SK-N-SH (cell line): ENCODE results near the gene OTUB1.

Source experiments
- EP300 ChIP-seq, 2 experiments: IDR thresholded peaks; 2 replicates each; pipeline versions ENCODE4 v1.4.0 to v1.6.1; 2012; ENCODE audit warnings: borderline replicate concordance in 1 of 2, low read depth in 1 of 2, low read length in 1 of 2
- GABPA ChIP-seq: IDR thresholded peaks from 2 replicates; pipeline ENCODE4 v1.4.0; 2012; ENCODE audit warnings: low read depth, mild to moderate bottlenecking
- MEF2A ChIP-seq: IDR thresholded peaks from 2 replicates; pipeline ENCODE4 v1.4.0; 2012; ENCODE audit warnings: low read depth, borderline replicate concordance
- RCOR1 ChIP-seq: fragments of 150-350 bp; IDR thresholded peaks from 2 replicates; pipeline ENCODE4 v1.6.1; 2017; ENCODE audit warnings: antibody characterized with exemption, low read length
- TF ChIP-seq, protein P1 (sequence below): IDR thresholded peaks from 2 replicates; pipeline ENCODE4 v1.4.0; 2012; ENCODE audit warnings: low read depth
- TF ChIP-seq, protein P2 (sequence below): fragments of 200-600 bp; sonication (generic); IDR thresholded peaks from 2 replicates; pipeline ENCODE4 v1.6.1; 2017; ENCODE audit warnings: antibody characterized with exemption, mild to moderate bottlenecking, moderate library complexity
- TF ChIP-seq, protein P3 (sequence below): IDR thresholded peaks from 2 replicates; pipeline ENCODE4 v1.4.0; 2012; ENCODE audit warnings: low read depth, borderline replicate concordance
- TF ChIP-seq, protein P4 (sequence below): IDR thresholded peaks from 2 replicates; pipeline ENCODE4 v1.6.1; 2012; ENCODE audit warnings: mild to moderate bottlenecking, low read depth, low read length, moderate library complexity
- TF ChIP-seq, protein P5 (sequence below): fragments of 150-350 bp; IDR thresholded peaks from 2 replicates; pipeline ENCODE4 v1.6.1; 2016; ENCODE audit warnings: mild to moderate bottlenecking, low read depth, low read length

DNA sequence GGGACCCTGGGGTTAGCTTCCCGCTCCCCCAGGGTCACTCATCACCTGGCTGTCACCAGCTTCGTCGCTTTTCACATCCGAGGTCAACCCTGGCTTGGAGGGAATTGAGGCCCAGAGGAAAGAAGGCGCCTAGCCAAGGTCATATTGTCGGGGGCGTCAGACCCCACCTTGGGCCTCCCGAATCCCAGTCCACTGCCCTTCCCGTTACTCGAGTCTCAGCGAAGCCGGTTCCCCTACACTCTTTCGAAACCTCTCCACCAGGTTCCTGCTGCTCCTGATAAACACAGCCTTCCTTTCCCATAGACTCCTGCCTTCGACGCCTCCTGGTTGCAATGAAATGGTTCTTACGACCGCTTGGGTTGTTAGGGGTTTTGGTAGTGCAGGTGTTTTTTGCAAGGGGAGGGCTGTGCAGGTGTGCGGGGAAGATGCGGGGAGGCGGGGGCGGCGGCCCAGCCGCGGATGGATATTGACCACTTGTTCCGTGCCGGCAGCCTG is 46.8 kb upstream of the OTUB1 start:
- TF ChIP-seq, protein P1, sequence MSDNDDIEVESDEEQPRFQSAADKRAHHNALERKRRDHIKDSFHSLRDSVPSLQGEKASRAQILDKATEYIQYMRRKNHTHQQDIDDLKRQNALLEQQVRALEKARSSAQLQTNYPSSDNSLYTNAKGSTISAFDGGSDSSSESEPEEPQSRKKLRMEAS, result no peak
- TF ChIP-seq, protein P2, sequence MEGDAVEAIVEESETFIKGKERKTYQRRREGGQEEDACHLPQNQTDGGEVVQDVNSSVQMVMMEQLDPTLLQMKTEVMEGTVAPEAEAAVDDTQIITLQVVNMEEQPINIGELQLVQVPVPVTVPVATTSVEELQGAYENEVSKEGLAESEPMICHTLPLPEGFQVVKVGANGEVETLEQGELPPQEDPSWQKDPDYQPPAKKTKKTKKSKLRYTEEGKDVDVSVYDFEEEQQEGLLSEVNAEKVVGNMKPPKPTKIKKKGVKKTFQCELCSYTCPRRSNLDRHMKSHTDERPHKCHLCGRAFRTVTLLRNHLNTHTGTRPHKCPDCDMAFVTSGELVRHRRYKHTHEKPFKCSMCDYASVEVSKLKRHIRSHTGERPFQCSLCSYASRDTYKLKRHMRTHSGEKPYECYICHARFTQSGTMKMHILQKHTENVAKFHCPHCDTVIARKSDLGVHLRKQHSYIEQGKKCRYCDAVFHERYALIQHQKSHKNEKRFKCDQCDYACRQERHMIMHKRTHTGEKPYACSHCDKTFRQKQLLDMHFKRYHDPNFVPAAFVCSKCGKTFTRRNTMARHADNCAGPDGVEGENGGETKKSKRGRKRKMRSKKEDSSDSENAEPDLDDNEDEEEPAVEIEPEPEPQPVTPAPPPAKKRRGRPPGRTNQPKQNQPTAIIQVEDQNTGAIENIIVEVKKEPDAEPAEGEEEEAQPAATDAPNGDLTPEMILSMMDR, result no peak; the same call in 1 of the 2 replicates
- TF ChIP-seq MEF2A (no peak), EP300 (IDR thresholded peaks at IDR 0.05; ENCODE audit: borderline replicate concordance in 1 of 2, low read depth in 1 of 2, low read length in 1 of 2) (no peak), RCOR1 (no peak), GABPA (no peak)
- TF ChIP-seq, protein P3, sequence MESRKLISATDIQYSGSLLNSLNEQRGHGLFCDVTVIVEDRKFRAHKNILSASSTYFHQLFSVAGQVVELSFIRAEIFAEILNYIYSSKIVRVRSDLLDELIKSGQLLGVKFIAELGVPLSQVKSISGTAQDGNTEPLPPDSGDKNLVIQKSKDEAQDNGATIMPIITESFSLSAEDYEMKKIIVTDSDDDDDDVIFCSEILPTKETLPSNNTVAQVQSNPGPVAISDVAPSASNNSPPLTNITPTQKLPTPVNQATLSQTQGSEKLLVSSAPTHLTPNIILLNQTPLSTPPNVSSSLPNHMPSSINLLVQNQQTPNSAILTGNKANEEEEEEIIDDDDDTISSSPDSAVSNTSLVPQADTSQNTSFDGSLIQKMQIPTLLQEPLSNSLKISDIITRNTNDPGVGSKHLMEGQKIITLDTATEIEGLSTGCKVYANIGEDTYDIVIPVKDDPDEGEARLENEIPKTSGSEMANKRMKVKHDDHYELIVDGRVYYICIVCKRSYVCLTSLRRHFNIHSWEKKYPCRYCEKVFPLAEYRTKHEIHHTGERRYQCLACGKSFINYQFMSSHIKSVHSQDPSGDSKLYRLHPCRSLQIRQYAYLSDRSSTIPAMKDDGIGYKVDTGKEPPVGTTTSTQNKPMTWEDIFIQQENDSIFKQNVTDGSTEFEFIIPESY, result no peak
- TF ChIP-seq, protein P4, sequence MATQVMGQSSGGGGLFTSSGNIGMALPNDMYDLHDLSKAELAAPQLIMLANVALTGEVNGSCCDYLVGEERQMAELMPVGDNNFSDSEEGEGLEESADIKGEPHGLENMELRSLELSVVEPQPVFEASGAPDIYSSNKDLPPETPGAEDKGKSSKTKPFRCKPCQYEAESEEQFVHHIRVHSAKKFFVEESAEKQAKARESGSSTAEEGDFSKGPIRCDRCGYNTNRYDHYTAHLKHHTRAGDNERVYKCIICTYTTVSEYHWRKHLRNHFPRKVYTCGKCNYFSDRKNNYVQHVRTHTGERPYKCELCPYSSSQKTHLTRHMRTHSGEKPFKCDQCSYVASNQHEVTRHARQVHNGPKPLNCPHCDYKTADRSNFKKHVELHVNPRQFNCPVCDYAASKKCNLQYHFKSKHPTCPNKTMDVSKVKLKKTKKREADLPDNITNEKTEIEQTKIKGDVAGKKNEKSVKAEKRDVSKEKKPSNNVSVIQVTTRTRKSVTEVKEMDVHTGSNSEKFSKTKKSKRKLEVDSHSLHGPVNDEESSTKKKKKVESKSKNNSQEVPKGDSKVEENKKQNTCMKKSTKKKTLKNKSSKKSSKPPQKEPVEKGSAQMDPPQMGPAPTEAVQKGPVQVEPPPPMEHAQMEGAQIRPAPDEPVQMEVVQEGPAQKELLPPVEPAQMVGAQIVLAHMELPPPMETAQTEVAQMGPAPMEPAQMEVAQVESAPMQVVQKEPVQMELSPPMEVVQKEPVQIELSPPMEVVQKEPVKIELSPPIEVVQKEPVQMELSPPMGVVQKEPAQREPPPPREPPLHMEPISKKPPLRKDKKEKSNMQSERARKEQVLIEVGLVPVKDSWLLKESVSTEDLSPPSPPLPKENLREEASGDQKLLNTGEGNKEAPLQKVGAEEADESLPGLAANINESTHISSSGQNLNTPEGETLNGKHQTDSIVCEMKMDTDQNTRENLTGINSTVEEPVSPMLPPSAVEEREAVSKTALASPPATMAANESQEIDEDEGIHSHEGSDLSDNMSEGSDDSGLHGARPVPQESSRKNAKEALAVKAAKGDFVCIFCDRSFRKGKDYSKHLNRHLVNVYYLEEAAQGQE, result no peak
- TF ChIP-seq, protein P5, sequence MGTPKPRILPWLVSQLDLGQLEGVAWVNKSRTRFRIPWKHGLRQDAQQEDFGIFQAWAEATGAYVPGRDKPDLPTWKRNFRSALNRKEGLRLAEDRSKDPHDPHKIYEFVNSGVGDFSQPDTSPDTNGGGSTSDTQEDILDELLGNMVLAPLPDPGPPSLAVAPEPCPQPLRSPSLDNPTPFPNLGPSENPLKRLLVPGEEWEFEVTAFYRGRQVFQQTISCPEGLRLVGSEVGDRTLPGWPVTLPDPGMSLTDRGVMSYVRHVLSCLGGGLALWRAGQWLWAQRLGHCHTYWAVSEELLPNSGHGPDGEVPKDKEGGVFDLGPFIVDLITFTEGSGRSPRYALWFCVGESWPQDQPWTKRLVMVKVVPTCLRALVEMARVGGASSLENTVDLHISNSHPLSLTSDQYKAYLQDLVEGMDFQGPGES, result no peak
